GM12874 (cell line): Measurements from ENCODE around the gene IFNA6.

Source experiments
- CTCF ChIP-seq: IDR thresholded peaks from 2 replicates; pipeline ENCODE4 v1.5.1; 2011; ENCODE audit warnings: low read depth, mild to moderate bottlenecking, control low read depth, low read length, moderate library complexity; ENCODE audit not compliant: insufficient read depth

IFNA6 gene

GRCh38 chr9:21350787-21351186, at the start of gene IFNA6:
TSS of gene IFNA6 (minus strand) at chr9:21350887. CDS start at chr9:21350887, 0 bp downstream.
- TF ChIP-seq CTCF, result no peak

- TF ChIP-seq CTCF, result no peak
Observed at GRCh38 chr9:21399956-21400355, 49.3 kb upstream of the IFNA6 start.

- no peak for TF ChIP-seq CTCF
Observed at GRCh38 chr9:21398955-21399489, 48.3 kb upstream of the IFNA6 start.

- peak; percentile 96 for TF ChIP-seq CTCF
Observed at GRCh38 chr9:21395778-21396717, 45.4 kb upstream of the IFNA6 start.

GRCh38 chr9:21392270-21392669, 41.6 kb upstream of the IFNA6 start:
- peak; percentile 57; the same call in 1 of the 2 replicates for TF ChIP-seq CTCF

GRCh38 chr9:21385131-21385670, 34.5 kb upstream of the IFNA6 start, which contains the start of gene IFNA2:
TSS of gene IFNA2 (minus strand) at chr9:21385398. CDS start at chr9:21385329, 69 bp downstream.
- TF ChIP-seq CTCF, result no peak

GRCh38 chr9:21383627-21384026, 32.9 kb upstream of the IFNA6 start:
- no peak for TF ChIP-seq CTCF
